GM12878 (cell line): ENCODE results near the gene ATXN1. TPM values are rescaled to one million over a fixed set of nuclear protein-coding genes. Genes with fewer than 3 reads are reported as not detected.

ENCODE experiments used
- ATAC-seq: fragments of 200-7000 bp; cut with Tn5 transposase; 3 replicates; pipeline ENCODE4 v1.9.1; 2020; ENCODE audit warnings: mild to moderate bottlenecking, moderate library complexity
- BruUV-seq: library from RNA; stranded (reverse); fragments of 400-500 nt; replicated peaks from 2 replicates; lab custom pipeline; 2021; lab: Mats Ljungman, UMichigan
- CTCF ChIA-PET: fragments of 300-600 bp; sonication (Branson Sonifier 250); formaldehyde crosslinking; extraction: SDS; loops from one replicate; lab custom pipeline; 2021; ENCODE audit warnings: inconsistent platforms; lab: Yijun Ruan, JAX
- POLR2A ChIA-PET: fragments of 350-600 bp; formaldehyde crosslinking; extraction: SDS; loops from one replicate; lab custom pipeline; 2021; ENCODE audit warnings: inconsistent platforms; lab: Charles Lee
- RAD21 ChIA-PET: fragments of 300-600 bp; sonication (Branson Sonifier 250); formaldehyde crosslinking; loops from one replicate; lab custom pipeline; 2023; ENCODE audit warnings: antibody characterized with exemption; ENCODE audit not compliant: unreplicated experiment; lab: Charles Lee
- SMC1A ChIA-PET: fragments of 300-600 bp; sonication (Branson Sonifier 250); formaldehyde crosslinking; loops from one replicate; lab custom pipeline; 2023; ENCODE audit not compliant: unreplicated experiment, uncharacterized antibody; lab: Charles Lee
- DNase-seq: peaks from one replicate; pipeline ENCODE4 v3.0.0-alpha.2; 2011; ENCODE audit warnings: low read depth, low spot score
- FAIRE-seq: peaks from 3 replicates; lab custom pipeline; 2011; peaks lifted over from hg19 to GRCh38; lab: Jason Lieb, UNC
- H2AFZ ChIP-seq: 2 replicates; pipeline ENCODE4 v1.6.0; 2011; ENCODE audit warnings: low read depth, low read length, control low read depth; ENCODE audit not compliant: control insufficient read depth
- H3K27ac ChIP-seq: 2 replicates; pipeline ENCODE4 v1.5.1; 2011; ENCODE audit warnings: control low read depth; ENCODE audit not compliant: control insufficient read depth, insufficient read depth
- H3K27me3 ChIP-seq, 2 experiments: replicated peaks in 1 of 2; 2 replicates each; pipeline versions ENCODE4 v1.6.0 to v1.6.1; 2011; ENCODE audit warnings: low read length in 1 of 2; ENCODE audit not compliant: control insufficient read depth in 2 of 2, insufficient read depth in 2 of 2
- H3K36me3 ChIP-seq, 2 experiments: 2 replicates each; pipeline ENCODE4 v1.5.1; 2011; ENCODE audit warnings: low read length in 1 of 2; ENCODE audit not compliant: control insufficient read depth in 2 of 2, insufficient read depth in 2 of 2
- H3K4me1 ChIP-seq: 2 replicates; pipeline ENCODE4 v1.6.1; 2011; ENCODE audit warnings: mild to moderate bottlenecking, low read length, moderate library complexity, mixed read lengths; ENCODE audit not compliant: control insufficient read depth, insufficient read depth
- H3K4me2 ChIP-seq: 2 replicates; pipeline ENCODE4 v1.6.0; 2011; ENCODE audit warnings: control low read depth; ENCODE audit not compliant: control insufficient read depth, insufficient read depth
- H3K4me3 ChIP-seq: fragments of 200-600 bp; sonication (generic); 2 replicates; pipeline ENCODE4 v1.5.1; 2016
- H3K79me2 ChIP-seq: 2 replicates; pipeline ENCODE4 v1.6.0; 2011; ENCODE audit warnings: low read length; ENCODE audit not compliant: control insufficient read depth, insufficient read depth
- H3K9ac ChIP-seq: 2 replicates; pipeline ENCODE4 v1.8.0; 2011; ENCODE audit warnings: low read length, control low read depth, mixed read lengths; ENCODE audit not compliant: control insufficient read depth, insufficient read depth
- H3K9me3 ChIP-seq: replicated peaks from 3 replicates; pipeline ENCODE4 v1.5.1; 2011; ENCODE audit warnings: mild to moderate bottlenecking, low read length; ENCODE audit not compliant: control insufficient read depth, insufficient read depth
- H4K20me1 ChIP-seq: 2 replicates; pipeline ENCODE4 v1.6.0; 2011; ENCODE audit not compliant: control insufficient read depth, insufficient read depth
- BCL11A ChIP-seq: IDR thresholded peaks from 2 replicates; pipeline ENCODE4 v1.6.1; 2011; ENCODE audit warnings: low read depth, low read length
- MEF2B ChIP-seq: fragments of 450-650 bp; IDR thresholded peaks from 2 replicates; pipeline ENCODE4 v1.6.1; 2018; ENCODE audit warnings: mild to moderate bottlenecking, moderate library complexity; ENCODE audit not compliant: partially characterized antibody, poor library complexity, severe bottlenecking
- MTA2 ChIP-seq: fragments of 450-650 bp; IDR thresholded peaks from 2 replicates; pipeline ENCODE4 v1.6.1; 2016; ENCODE audit warnings: low read depth, mild to moderate bottlenecking, moderate library complexity
- WGBS: methylation state at CpG from one replicate; pipeline ENCODE4 v1.1.6; 2016; ENCODE audit warnings: low lambda C conversion rate; ENCODE audit not compliant: insufficient replicate concordance, insufficient coverage; ENCODE audit errors: missing lambda C conversion rate; 5-methylcytosine and 5-hydroxymethylcytosine counted together
- in situ Hi-C: fragments of 300-500 bp; cut with MboI; formaldehyde crosslinking; loops from 9 replicates; pipeline ENCODE4 v1.14.3; 2018; ENCODE audit warnings: mixed read lengths
- intact Hi-C: fragments of 100-400 bp; cut with micrococcal nuclease; formaldehyde crosslinking; loops from one replicate; pipeline ENCODE4 v1.14.2; 2022; ENCODE audit not compliant: unreplicated experiment
- polyA plus RNA-seq, 11 experiments: library from polyadenylated mRNA; depleted of rRNA in 4 of 11; unstranded in 6 of 11; stranded (reverse) in 5 of 11; fragments of >200 nt; fragmentation: Nextera tagmentation in 4 of 11; fragmentation: Illumina TruSeq in 1 of 11; extraction: Ambion mirVana in 4 of 11; extraction: Trizol in 1 of 11; gene quantifications; 1 replicate in 1 of 11; 2 replicates in 10 of 11; pipeline versions ENCODE4 v1.2.1 to v1.2.3, GENCODE V29; 2011 to 2016; ENCODE audit warnings: inconsistent platforms in 2 of 11, missing spikeins in 2 of 11, low read depth in 1 of 11
- total RNA-seq, 4 experiments: library from RNA; depleted of rRNA in 3 of 4; stranded (reverse); fragments of >200 nt in 3 of 4; fragmentation: Illumina TruSeq in 1 of 4; extraction: Trizol in 1 of 4; gene quantifications; 2 replicates each; pipeline versions ENCODE4 v1.2.1 to v1.2.3, GENCODE V29; 2013 to 2021
- TF ChIP-seq, protein P1 (sequence below): fragments of 450-650 bp; formaldehyde crosslinking; IDR thresholded peaks from 2 replicates; pipeline ENCODE4 v1.4.0; 2022; ENCODE audit warnings: mild to moderate bottlenecking, moderate library complexity

Gene ATXN1
- total and polyA plus RNA-seq, 10 of the 15 experiments (the other 5 are each of a cell fraction or from before 2014, with no cell fraction given), result 12.2 to 51.2 (median 20.5) TPM

DNA sequence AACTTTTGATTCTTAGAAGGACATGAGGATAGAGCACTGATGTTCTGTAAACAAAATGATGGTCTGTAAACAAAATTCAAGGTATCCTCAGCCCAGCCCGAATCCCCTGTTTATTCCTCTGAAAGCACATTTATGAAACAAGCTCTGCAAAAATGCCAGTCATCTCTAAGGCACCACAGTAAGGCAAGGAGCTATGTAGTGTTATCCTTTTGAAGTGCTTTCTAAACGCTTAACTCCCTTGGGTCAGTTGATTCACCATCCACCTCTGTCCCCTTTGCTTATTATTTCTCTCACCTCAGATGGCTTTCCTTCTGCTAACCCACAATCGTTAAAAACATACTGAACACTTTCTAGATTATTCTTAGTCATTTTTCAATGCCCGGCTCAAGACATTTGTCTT lies 93.8 kb downstream of the ATXN1 start:
- SMC1A ChIA-PET, result interaction anchor here (0.8 to 2.1 kb wide), 5 partner anchors 9 to 114 kb away, joined by 3 to 13 read pairs (median 5); no protein-coding TSS in a partner anchor
- WGBS, result 62% methylated on average over 4 of the region's 4 CpGs
- H3K4me1 ChIP-seq, result peaks cover 26% of the 10 kb centered on the region

More for the DNA sequence above, 93.8 kb downstream of the ATXN1 start:
- Histone ChIP-seq H3K27ac (no peak overlapping the region), H3K27me3 (no peaks in the 10 kb centered on the region), H3K9me3 (no peaks in the 10 kb centered on the region), H3K9ac (no peak overlapping the region), H3K4me3 (no peak overlapping the region), H4K20me1 (no peaks in the 10 kb centered on the region), H3K79me2 (no peaks in the 10 kb centered on the region), H3K36me3 (no peaks in the 10 kb centered on the region; a peak in 1 of 4 replicates), H3K4me2 (no peak overlapping the region), H2AFZ (no peak overlapping the region)
- POLR2A ChIA-PET, result interaction anchor here (0.5 to 2.7 kb wide), 5 partner anchors 9 to 95 kb away, joined by 3 to 12 read pairs (median 3); partner anchors contain the start of gene ATXN1
- in situ Hi-C loops (no loop called here), intact Hi-C loops (no loop called here)
- CTCF ChIA-PET, result interaction anchor here (1.0 to 1.4 kb wide), 3 partner anchors 9 to 164 kb away, joined by 3 read pairs; no protein-coding TSS in a partner anchor
- FAIRE-seq (no peak), ATAC-seq (peak; percentile 34), DNase-seq (no peak)
- no TSS peak for BruUV-seq
- RAD21 ChIA-PET, result interaction anchor here (0.7 to 1.7 kb wide), 4 partner anchors 33 to 246 kb away, joined by 3 to 5 read pairs (median 3); no protein-coding TSS in a partner anchor
- TF ChIP-seq MTA2 (peak; percentile 29; the same call in 1 of the 2 replicates), BCL11A (peak; percentile 24; the same call in 1 of the 2 replicates), MEF2B (peak; percentile 35)
- TF ChIP-seq, protein P1, sequence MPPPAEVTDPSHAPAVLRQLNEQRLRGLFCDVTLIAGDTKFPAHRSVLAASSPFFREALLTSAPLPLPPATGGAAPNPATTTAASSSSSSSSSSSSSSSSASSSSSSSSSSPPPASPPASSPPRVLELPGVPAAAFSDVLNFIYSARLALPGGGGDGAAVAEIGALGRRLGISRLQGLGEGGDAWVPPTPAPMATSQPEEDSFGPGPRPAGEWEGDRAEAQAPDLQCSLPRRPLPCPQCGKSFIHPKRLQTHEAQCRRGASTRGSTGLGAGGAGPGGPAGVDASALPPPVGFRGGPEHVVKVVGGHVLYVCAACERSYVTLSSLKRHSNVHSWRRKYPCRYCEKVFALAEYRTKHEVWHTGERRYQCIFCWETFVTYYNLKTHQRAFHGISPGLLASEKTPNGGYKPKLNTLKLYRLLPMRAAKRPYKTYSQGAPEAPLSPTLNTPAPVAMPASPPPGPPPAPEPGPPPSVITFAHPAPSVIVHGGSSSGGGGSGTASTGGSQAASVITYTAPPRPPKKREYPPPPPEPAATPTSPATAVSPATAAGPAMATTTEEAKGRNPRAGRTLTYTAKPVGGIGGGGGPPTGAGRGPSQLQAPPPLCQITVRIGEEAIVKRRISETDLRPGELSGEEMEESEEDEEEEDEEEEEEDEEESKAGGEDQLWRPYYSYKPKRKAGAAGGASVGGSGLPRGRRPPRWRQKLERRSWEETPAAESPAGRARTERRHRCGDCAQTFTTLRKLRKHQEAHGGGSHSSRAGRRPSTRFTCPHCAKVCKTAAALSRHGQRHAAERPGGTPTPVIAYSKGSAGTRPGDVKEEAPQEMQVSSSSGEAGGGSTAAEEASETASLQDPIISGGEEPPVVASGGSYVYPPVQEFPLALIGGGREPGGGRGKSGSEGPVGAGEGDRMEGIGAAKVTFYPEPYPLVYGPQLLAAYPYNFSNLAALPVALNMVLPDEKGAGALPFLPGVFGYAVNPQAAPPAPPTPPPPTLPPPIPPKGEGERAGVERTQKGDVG (CRISPR knock-in tag), result no peak
